HUES64 (cell line): ENCODE results near the gene NKD1.

Source experiments
- H3K27ac ChIP-seq: 2 replicates; pipeline ENCODE4 v1.7.0; 2013; ENCODE audit warnings: low read depth, low read length, inconsistent platforms
- H3K27me3 ChIP-seq: 2 replicates; pipeline ENCODE4 v1.6.1; 2013; ENCODE audit warnings: mild to moderate bottlenecking, low read length; ENCODE audit not compliant: insufficient read depth
- H3K36me3 ChIP-seq: 2 replicates; pipeline ENCODE4 v1.6.1; 2013; ENCODE audit warnings: mild to moderate bottlenecking, low read length; ENCODE audit not compliant: insufficient read depth
- H3K4me1 ChIP-seq: 2 replicates; pipeline ENCODE4 v1.6.1; 2013; ENCODE audit warnings: mild to moderate bottlenecking, low read length, moderate library complexity; ENCODE audit not compliant: insufficient read depth
- H3K4me3 ChIP-seq: 2 replicates; pipeline ENCODE4 v1.5.1; 2013; ENCODE audit warnings: mild to moderate bottlenecking, low read length, moderate library complexity
- H3K9ac ChIP-seq: 2 replicates; pipeline ENCODE4 v1.6.1; 2013; ENCODE audit warnings: mild to moderate bottlenecking, low read depth, low read length
- H3K9me3 ChIP-seq: 2 replicates; pipeline ENCODE4 v1.6.1; 2013; ENCODE audit warnings: low read depth, low read length; ENCODE audit not compliant: insufficient read depth
- WGBS: fragments of 150-250, 120-280 bp; methylation state at CpG from one replicate; pipeline ENCODE4 v1.1.7; 2013; ENCODE audit warnings: missing lambda C conversion rate; 5-methylcytosine and 5-hydroxymethylcytosine counted together

The NKD1 gene

DNA sequence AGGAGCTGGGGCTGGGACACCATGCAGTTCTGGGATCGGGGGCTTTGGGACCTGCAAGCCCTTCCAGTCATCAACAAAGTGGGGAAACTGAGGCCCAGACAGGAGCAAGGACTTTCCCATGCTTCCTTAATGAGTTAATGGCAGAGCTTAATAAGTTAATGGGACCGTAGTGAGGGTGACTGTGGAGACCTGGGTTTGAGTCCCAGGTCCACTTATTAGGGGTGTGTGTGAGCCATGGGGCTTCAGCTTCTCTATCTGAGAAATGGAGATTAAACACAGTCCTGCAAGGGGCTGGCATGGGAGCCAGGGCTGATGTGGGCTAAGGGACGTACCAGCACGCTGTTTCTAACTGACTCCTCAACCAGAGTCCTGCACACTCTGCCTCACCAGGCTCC is 41.7 kb upstream of the NKD1 start:
- H3K9me3 ChIP-seq = no peaks in the 10 kb centered on the region
- H3K4me1 ChIP-seq = peaks cover 12% of the 10 kb centered on the region
- no peaks in the 10 kb centered on the region for H3K27me3 ChIP-seq
- no peaks in the 10 kb centered on the region for H3K36me3 ChIP-seq
- no peak overlapping the region for H3K27ac ChIP-seq
- H3K4me3 ChIP-seq = no peak overlapping the region
- H3K9ac ChIP-seq = no peak overlapping the region
- WGBS = 95% methylated on average over 4 of the region's 4 CpGs

DNA sequence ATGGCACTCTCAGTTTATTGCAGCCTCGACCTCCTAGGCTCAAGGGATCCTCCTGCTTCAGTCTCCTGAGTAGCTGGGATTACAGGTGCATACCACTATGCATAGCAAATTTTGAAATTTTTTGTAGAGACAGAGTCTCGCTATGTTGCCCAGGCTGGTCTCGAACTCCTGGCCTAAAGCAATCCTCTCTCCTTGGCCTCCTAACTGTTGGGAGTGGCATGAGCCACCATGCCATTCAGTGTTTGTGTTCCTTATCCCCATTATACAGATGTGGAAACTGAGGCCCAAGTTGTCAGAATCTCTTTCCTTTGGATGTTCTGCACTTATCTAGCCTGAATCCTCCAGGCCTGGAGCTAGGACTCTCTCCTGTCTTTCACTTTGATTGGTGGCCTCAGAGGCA is 40.8 kb upstream of the NKD1 start:
- Histone ChIP-seq H3K9ac (no peak overlapping the region), H3K4me1 (peaks cover 12% of the 10 kb centered on the region), H3K27me3 (no peaks in the 10 kb centered on the region), H3K4me3 (no peak overlapping the region), H3K36me3 (no peaks in the 10 kb centered on the region), H3K9me3 (peaks cover under 1% of the 10 kb centered on the region; the same call in 1 of the 2 replicates), H3K27ac (no peak overlapping the region)
- 91% methylated on average over 3 of the region's 3 CpGs for WGBS

GRCh38 chr16:50509521-50510341 is 38.5 kb upstream of the NKD1 start:
- H3K36me3 ChIP-seq = no peaks in the 10 kb centered on the region
- 62% methylated on average over 10 of the region's 10 CpGs for WGBS
- peaks cover 12% of the 10 kb centered on the region for H3K4me1 ChIP-seq
- no peak overlapping the region for H3K9ac ChIP-seq
- H3K27ac ChIP-seq = no peak overlapping the region
- no peak overlapping the region for H3K4me3 ChIP-seq
- H3K9me3 ChIP-seq = peaks cover 3% of the 10 kb centered on the region; the same call in 1 of the 2 replicates
- H3K27me3 ChIP-seq = no peaks in the 10 kb centered on the region

DNA sequence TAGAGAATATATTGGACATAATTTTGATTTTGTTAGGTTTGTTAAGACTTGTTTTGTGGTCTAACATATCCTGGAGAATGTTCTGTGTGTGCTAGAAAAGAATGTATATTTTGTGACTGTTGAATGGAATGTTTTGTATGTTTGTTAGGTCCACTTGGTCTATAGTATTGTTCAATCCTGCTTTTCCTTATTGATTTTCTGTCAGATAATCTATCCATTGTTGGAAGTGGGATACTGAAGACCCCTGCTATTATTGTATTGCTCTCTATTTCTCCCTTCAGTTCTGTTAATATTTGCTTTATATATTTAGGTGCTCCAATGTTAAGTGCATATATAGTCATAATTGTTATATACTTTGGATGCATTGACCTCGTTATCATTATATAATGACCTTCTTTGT is 33.0 kb upstream of the NKD1 start:
- H3K4me1 ChIP-seq = no peaks in the 10 kb centered on the region
- H3K9me3 ChIP-seq = peaks cover 19% of the 10 kb centered on the region; the same call in 1 of the 2 replicates
- H3K36me3 ChIP-seq = no peaks in the 10 kb centered on the region
- no CpG with 5 or more reads among the region's 1 CpG for WGBS
- H3K27me3 ChIP-seq = no peaks in the 10 kb centered on the region
- no peak overlapping the region for H3K4me3 ChIP-seq
- no peak overlapping the region for H3K9ac ChIP-seq
- no peak overlapping the region for H3K27ac ChIP-seq

DNA sequence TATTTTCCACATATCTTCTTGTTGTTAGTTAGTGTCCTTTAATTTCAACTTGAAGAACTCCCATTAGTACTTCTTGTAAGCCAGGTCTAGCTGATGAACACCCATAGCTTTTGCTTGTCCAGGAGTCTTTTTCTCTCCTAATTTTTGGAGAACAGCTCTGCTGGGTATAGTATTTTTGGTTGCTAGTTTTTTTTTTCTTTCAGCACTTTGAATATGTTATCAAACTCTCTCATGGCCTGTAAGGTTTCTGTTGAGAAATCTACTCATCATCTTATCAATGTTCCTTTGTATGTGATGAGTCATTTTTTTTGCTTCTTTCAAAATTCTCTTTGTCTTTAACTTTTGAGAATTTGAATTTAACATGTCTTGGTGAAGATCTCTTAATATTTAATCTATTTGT is 31.8 kb upstream of the NKD1 start:
- Histone ChIP-seq H3K9me3 (peaks cover 19% of the 10 kb centered on the region; the same call in 1 of the 2 replicates), H3K27ac (no peak overlapping the region), H3K4me3 (no peak overlapping the region), H3K9ac (no peak overlapping the region), H3K4me1 (no peaks in the 10 kb centered on the region; the same call in 1 of the 2 replicates), H3K36me3 (no peaks in the 10 kb centered on the region), H3K27me3 (no peaks in the 10 kb centered on the region)

DNA sequence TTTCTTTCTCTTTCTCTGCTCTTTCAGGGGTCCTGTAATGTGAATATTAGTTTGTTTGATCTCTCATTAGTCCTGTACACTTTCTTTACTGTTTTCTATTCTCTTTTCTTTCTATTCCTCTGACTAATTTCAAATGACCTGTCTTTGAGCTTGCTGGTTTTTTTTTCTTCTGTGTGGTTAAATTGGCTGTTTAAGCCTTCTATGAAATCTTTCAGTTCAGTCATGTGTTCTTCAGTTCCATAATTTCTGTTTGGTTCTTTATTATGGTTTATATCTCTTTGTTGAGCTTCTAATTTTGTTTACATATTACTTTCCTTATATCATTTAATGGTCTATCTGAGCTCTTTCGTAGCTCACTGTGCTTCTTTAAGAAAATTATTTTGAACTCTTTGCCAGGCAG is 31.3 kb upstream of the NKD1 start:
- Histone ChIP-seq H3K27ac (no peak overlapping the region), H3K9ac (no peak overlapping the region), H3K4me3 (no peak overlapping the region), H3K36me3 (no peaks in the 10 kb centered on the region), H3K9me3 (peaks cover 19% of the 10 kb centered on the region; the same call in 1 of the 2 replicates), H3K4me1 (no peaks in the 10 kb centered on the region; the same call in 1 of the 2 replicates), H3K27me3 (no peaks in the 10 kb centered on the region)
- WGBS = 100% methylated on average over 1 of the region's 1 CpG

- no peaks in the 10 kb centered on the region; the same call in 1 of the 2 replicates for H3K4me1 ChIP-seq
- H3K27me3 ChIP-seq = no peaks in the 10 kb centered on the region
- H3K9ac ChIP-seq = no peak overlapping the region
- peaks cover 16% of the 10 kb centered on the region; the same call in 1 of the 2 replicates for H3K9me3 ChIP-seq
- H3K27ac ChIP-seq = no peak overlapping the region
- no peaks in the 10 kb centered on the region for H3K36me3 ChIP-seq
- H3K4me3 ChIP-seq = no peak overlapping the region
- WGBS = 87% methylated on average over 2 of the region's 2 CpGs
These were observed 30.5 kb upstream of the NKD1 start for GRCh38 chr16:50517450-50518252.

- H3K4me3 ChIP-seq = no peak overlapping the region
- no peaks in the 10 kb centered on the region for H3K27me3 ChIP-seq
- peaks cover 16% of the 10 kb centered on the region; the same call in 1 of the 2 replicates for H3K9me3 ChIP-seq
- no peaks in the 10 kb centered on the region for H3K36me3 ChIP-seq
- no peak overlapping the region for H3K27ac ChIP-seq
- H3K9ac ChIP-seq = no peak overlapping the region
- WGBS = 90% methylated on average over 5 of the region's 5 CpGs
- no peaks in the 10 kb centered on the region; the same call in 1 of the 2 replicates for H3K4me1 ChIP-seq
These were observed 29.2 kb upstream of the NKD1 start for GRCh38 chr16:50519001-50519400.

DNA sequence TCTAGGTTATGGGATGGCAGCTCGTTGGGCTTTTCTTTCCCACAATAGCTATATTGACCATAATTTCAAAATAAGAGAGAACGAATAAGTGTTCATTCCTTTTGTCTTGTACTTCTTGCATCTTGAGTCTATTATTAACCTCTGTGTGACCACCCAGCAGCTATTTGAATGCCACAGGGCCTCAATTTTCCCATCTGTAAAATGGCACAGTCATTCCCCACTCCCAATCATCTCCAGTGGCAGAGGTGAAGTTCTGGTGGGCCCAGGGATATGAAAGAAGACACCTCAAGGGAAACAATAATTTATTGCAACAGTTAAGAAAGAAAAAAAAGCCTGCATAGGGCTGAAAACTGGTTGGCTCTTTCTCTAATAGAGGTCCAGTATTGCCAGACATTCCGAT is 28.6 kb upstream of the NKD1 start:
- Histone ChIP-seq H3K27me3 (no peaks in the 10 kb centered on the region), H3K27ac (no peak overlapping the region), H3K9me3 (peaks cover 16% of the 10 kb centered on the region; the same call in 1 of the 2 replicates), H3K4me1 (no peaks in the 10 kb centered on the region; the same call in 1 of the 2 replicates), H3K36me3 (no peaks in the 10 kb centered on the region), H3K9ac (no peak overlapping the region), H3K4me3 (no peak overlapping the region)
- WGBS = 96% methylated on average over 3 of the region's 3 CpGs

DNA sequence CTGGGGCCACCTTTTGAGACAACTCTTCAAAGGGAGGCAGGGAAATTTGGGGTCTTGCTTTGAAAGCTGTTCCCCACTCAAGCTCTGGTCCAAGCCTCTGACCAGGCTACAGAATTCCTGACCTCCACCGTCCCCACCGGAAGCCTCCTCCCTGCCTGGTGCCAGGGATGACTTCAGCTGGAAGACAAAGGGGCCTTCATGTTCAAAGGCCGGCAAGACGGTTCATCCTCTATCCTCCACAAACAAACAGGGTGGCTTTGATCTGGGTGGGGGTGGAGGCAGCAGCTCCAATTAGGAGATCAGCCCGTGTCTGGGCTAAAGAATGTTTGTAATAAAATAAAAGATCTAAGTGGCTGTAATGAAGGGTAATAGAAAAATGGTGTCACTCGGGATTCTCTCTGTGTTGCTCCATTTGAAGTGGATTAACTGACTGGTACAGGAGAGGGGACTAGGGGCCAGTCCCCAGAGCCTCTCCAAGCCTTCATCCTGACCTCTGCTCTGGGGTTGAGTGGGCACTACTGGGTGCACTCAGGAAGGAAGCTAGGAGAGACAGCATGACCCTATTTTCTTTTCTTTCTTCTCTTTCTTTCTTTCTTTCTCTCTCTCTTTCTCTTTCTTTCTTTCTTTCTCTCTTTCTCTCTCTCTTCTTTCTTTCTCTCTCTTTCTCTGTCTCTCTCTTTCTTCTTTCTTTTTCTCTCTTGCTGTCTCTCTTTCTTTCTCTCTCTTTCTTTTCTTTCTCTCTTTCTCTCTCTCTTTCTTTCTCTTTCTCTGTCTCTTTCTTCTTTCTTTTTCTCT is 27.5 kb upstream of the NKD1 start:
- Histone ChIP-seq H3K4me3 (no peak overlapping the region), H3K9ac (no peak overlapping the region), H3K36me3 (no peaks in the 10 kb centered on the region), H3K9me3 (peaks cover 16% of the 10 kb centered on the region; the same call in 1 of the 2 replicates), H3K27ac (no peak overlapping the region), H3K4me1 (no peaks in the 10 kb centered on the region; the same call in 1 of the 2 replicates), H3K27me3 (no peaks in the 10 kb centered on the region)
- WGBS = 32% methylated on average over 4 of the region's 6 CpGs
